ENCODE measurements around the gene PEA15.

The PEA15 gene

DNA sequence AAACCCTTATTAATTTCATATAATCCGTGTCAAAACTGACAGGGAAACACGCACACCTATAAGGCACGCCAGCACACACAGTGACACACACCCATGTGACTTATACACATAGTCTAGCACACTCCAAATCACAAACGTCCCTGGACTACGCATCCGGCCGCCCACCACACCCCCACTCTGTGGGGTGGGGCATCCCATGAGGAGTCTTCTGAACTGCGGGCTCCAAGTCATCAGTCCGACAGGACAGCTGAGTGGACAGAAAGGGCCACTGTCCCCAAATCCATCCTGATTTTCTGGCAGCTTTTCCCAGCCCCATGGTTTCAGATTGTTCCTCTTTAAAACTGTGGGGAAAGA, 829 bp downstream of the PEA15 start:
- TF ChIP-seq, protein P1, sequence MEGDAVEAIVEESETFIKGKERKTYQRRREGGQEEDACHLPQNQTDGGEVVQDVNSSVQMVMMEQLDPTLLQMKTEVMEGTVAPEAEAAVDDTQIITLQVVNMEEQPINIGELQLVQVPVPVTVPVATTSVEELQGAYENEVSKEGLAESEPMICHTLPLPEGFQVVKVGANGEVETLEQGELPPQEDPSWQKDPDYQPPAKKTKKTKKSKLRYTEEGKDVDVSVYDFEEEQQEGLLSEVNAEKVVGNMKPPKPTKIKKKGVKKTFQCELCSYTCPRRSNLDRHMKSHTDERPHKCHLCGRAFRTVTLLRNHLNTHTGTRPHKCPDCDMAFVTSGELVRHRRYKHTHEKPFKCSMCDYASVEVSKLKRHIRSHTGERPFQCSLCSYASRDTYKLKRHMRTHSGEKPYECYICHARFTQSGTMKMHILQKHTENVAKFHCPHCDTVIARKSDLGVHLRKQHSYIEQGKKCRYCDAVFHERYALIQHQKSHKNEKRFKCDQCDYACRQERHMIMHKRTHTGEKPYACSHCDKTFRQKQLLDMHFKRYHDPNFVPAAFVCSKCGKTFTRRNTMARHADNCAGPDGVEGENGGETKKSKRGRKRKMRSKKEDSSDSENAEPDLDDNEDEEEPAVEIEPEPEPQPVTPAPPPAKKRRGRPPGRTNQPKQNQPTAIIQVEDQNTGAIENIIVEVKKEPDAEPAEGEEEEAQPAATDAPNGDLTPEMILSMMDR (IDR thresholded peaks at IDR 0.05; ENCODE audit: control extremely low read depth, extremely low read depth, low read depth, missing control alignments), result no peak
- DNase-seq (ENCODE audit: extremely low spot score), result peak; percentile 58
- CTCF ChIA-PET, result interaction anchor here (1.6 to 12.2 kb wide), 4 partner anchors 9 to 86 kb away, joined by 3 to 134 read pairs (median 30); partner anchors contain the start of gene CASQ1
- POLR2A ChIA-PET, result no interaction called here

DNA sequence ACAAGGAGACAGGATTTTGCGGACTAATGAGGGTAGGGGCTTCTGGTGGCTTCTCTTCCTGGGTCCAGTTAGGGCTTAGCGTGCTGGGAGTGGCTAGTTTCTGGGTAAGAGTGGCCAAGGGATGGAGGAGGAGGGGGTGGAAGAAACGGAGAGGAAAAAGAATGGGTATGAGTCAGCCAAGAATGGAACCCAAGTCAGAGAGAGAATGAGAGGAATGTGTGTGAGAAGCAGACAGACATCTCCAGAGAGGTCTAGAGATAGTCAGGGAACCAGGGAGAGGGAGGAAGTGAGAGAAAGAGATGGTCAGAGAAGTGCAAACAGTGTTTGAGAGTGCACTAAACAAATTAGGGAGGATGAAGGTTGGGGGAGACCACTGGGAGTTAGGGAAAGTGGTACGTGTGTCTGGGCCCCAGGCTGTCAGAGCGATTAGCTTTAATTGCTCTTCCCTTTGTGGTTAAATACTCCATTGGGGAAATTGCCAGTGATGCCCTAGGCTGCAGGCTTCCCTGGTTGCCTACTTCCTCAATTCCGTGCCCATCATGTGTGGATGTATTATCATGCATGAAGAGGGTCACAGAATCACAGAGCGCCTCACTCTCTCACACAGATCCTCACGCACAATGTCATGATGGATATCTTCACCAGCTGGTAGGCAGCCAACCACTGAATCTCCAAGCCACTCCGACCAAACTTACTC, 1.4 kb downstream of the PEA15 start:
- no peak for DNase-seq (ENCODE audit: extremely low spot score)
- CTCF ChIA-PET, result interaction anchor here (1.0 to 12.2 kb wide), 5 partner anchors 13 to 105 kb away, joined by 3 to 134 read pairs (median 10); partner anchors contain the start of gene CASQ1
- TF ChIP-seq, protein P1 (IDR thresholded peaks at IDR 0.05; ENCODE audit: control extremely low read depth, extremely low read depth, low read depth, missing control alignments), result no peak
- POLR2A ChIA-PET, result no interaction called here

- TF ChIP-seq, protein P1 (IDR thresholded peaks at IDR 0.05; ENCODE audit: control extremely low read depth, extremely low read depth, low read depth, missing control alignments), result no peak
- ChIA-PET CTCF (interaction anchor here (1.0 to 12.2 kb wide), 7 partner anchors 8 to 129 kb away, joined by 3 to 134 read pairs (median 9); partner anchors contain the start of gene CASQ1), POLR2A (no interaction called here)
- no peak for DNase-seq (ENCODE audit: extremely low spot score)
These were observed 2.0 kb downstream of the PEA15 start for GRCh38 chr1:160207118-160207650.

- CTCF ChIA-PET, result interaction anchor here (1.0 to 12.2 kb wide), 7 partner anchors 9 to 130 kb away, joined by 3 to 134 read pairs (median 9); partner anchors contain the start of gene CASQ1
- TF ChIP-seq, protein P1 (IDR thresholded peaks at IDR 0.05; ENCODE audit: control extremely low read depth, extremely low read depth, low read depth, missing control alignments), result no peak
- no peak for DNase-seq (ENCODE audit: extremely low spot score)
- POLR2A ChIA-PET, result no interaction called here
These were observed 2.8 kb downstream of the PEA15 start for GRCh38 chr1:160207771-160208556.

DNA sequence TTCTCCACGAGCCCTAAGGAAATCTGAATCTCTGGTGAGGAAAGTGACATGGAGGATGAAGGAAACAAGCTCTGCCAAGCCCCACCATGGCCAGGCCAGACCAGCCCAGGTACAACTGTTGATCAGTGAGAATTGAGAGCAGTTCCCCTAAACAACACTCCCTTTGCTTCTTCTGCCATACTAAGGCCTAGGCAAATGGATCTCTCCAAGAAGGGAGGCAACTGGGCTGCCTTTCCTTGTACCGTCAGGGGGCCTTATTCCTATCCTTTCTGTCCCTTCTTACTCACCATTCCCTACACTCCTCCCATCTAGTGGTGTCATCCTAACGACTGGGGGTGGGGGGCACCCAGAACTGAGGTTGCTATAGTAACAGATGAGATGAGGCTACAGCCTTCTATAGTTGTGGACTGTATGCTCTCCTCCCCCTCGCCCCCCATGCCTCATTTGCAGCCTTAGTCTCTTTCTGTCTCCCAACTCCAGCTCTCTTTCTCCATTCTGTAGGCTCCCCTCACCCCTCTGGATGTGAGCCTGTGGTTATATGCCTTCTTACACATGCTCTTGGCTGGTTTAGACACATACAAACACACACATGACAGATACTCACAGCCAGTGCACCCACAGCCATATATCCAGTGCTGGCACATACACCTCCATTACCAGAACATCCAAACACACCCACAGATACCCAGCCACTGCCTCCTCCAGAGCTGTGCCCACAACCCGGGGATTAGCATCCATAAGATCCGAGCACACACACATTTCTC, 3.6 kb downstream of the PEA15 start:
- DNase-seq (ENCODE audit: extremely low spot score), result no peak
- ChIA-PET CTCF (interaction anchor here (0.7 to 12.2 kb wide), 6 partner anchors 10 to 83 kb away, joined by 3 to 134 read pairs (median 10); partner anchors contain the start of gene CASQ1), POLR2A (no interaction called here)
- TF ChIP-seq, protein P1 (IDR thresholded peaks at IDR 0.05; ENCODE audit: control extremely low read depth, extremely low read depth, low read depth, missing control alignments), result no peak

All from GM10248 (cell line).